Liver (tissue), 3 donors: ENCODE results near the gene KATNB1.

ENCODE experiments used
- EGR1 ChIP-seq, 2 donors: IDR thresholded peaks; 2 replicates each; pipeline ENCODE4 v1.6.1; 2016 to 2018; ENCODE audit warnings: antibody characterized with exemption in 2 of 2, low read depth in 2 of 2
- FOXA1 ChIP-seq: IDR thresholded peaks from 2 replicates; pipeline ENCODE4 v1.6.1; 2016; ENCODE audit warnings: antibody characterized with exemption
- GABPA ChIP-seq, 2 donors: IDR thresholded peaks in 1 of 2; conservative IDR thresholded peaks in 1 of 2; 2 replicates each; pipeline ENCODE4 v1.6.1; 2016; ENCODE audit warnings: antibody characterized with exemption in 2 of 2, mild to moderate bottlenecking in 1 of 2, moderate library complexity in 1 of 2
- HNF4G ChIP-seq: IDR thresholded peaks from 2 replicates; pipeline ENCODE4 v1.6.1; 2016; ENCODE audit warnings: antibody characterized with exemption
- JUND ChIP-seq, 2 donors: IDR thresholded peaks; 2 replicates each; pipeline ENCODE4 v1.6.1; 2016; ENCODE audit warnings: antibody characterized with exemption in 2 of 2
- RAD21 ChIP-seq, 2 donors: IDR thresholded peaks; 2 replicates each; pipeline ENCODE4 v1.6.1; 2016; ENCODE audit warnings: antibody characterized with exemption in 2 of 2, mild to moderate bottlenecking in 2 of 2
- RXRA ChIP-seq, 2 donors: IDR thresholded peaks; 2 replicates each; pipeline ENCODE4 v1.6.1; 2017 to 2018; ENCODE audit warnings: antibody characterized with exemption in 2 of 2, mild to moderate bottlenecking in 1 of 2
- SP1 ChIP-seq: IDR thresholded peaks from 2 replicates; pipeline ENCODE4 v1.6.1; 2018; ENCODE audit warnings: antibody characterized with exemption, mild to moderate bottlenecking
- TAF1 ChIP-seq: conservative IDR thresholded peaks from 2 replicates; pipeline ENCODE4 v1.6.1; 2016; ENCODE audit warnings: antibody characterized with exemption, mild to moderate bottlenecking
- YY1 ChIP-seq: IDR thresholded peaks from 2 replicates; pipeline ENCODE4 v1.6.1; 2016; ENCODE audit warnings: antibody characterized with exemption, mild to moderate bottlenecking
- TF ChIP-seq, protein P1 (sequence below): IDR thresholded peaks from 2 replicates; pipeline ENCODE4 v1.6.1; 2016; ENCODE audit warnings: antibody characterized with exemption
- TF ChIP-seq, protein P2 (sequence below): fragments of 150-350 bp; IDR thresholded peaks from 2 replicates; pipeline ENCODE4 v1.5.1; 2017; ENCODE audit warnings: improper control_type of control experiment, low read depth, low read length; ENCODE audit not compliant: missing input control
- TF ChIP-seq, protein P3 (sequence below): IDR thresholded peaks from 2 replicates; pipeline ENCODE4 v1.6.1; 2016; ENCODE audit warnings: antibody characterized with exemption, mild to moderate bottlenecking
- TF ChIP-seq, protein P4 (sequence below): IDR thresholded peaks from 2 replicates; pipeline ENCODE4 v1.6.1; 2016; ENCODE audit warnings: antibody characterized with exemption
- donor health status: healthy.
- donor health status: healthy.

DNA sequence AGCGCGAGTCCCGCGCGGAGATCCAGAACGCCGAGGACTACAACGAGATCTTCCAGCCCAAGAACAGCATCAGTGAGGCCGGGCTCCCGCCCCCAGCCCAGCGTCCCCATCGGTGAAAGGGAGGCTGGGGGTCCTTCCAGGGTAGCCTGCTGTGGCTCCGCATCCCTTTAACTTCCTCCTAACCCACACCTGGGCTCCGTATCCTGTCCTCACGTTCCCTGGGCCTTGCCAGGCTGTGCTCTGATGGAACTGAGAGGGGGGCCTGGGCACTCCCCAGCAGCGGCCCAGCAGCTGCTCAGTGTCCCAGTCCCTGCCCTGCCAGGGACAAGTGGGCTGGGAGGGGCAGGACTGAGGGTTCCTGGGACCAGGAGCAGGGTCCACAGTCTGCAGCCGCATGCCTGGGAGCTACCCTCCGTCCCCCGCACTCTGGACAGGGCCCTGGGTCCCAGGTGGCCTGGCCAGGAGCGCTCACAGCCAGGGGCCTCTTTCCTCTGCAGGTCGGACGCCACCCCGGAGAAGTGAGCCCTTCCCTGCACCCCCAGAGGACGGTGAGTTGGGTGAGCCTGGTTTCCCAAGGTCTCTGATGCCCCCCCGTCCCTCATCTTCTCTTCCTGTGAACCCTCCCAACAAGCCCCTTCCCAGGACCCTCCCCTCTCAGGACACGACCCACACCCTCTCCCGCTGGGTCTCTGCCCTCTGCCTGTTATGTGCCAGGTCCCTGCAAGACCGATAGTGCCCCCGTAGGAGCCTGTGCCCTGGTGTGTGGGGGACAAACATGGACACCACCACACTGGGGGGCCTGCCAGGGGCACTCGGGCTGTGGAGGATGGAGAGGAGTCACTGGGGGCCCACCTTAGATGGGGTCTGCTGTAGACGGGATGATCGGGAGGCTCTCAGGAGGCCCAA is 18.1 kb downstream of the KATNB1 start:
- TF ChIP-seq, protein P1, sequence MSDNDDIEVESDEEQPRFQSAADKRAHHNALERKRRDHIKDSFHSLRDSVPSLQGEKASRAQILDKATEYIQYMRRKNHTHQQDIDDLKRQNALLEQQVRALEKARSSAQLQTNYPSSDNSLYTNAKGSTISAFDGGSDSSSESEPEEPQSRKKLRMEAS: no peak
- TF ChIP-seq RXRA (IDR thresholded peaks at IDR 0.05): no peak
- TF ChIP-seq, protein P2, sequence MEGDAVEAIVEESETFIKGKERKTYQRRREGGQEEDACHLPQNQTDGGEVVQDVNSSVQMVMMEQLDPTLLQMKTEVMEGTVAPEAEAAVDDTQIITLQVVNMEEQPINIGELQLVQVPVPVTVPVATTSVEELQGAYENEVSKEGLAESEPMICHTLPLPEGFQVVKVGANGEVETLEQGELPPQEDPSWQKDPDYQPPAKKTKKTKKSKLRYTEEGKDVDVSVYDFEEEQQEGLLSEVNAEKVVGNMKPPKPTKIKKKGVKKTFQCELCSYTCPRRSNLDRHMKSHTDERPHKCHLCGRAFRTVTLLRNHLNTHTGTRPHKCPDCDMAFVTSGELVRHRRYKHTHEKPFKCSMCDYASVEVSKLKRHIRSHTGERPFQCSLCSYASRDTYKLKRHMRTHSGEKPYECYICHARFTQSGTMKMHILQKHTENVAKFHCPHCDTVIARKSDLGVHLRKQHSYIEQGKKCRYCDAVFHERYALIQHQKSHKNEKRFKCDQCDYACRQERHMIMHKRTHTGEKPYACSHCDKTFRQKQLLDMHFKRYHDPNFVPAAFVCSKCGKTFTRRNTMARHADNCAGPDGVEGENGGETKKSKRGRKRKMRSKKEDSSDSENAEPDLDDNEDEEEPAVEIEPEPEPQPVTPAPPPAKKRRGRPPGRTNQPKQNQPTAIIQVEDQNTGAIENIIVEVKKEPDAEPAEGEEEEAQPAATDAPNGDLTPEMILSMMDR: no peak
- no peak for TF ChIP-seq FOXA1
- TF ChIP-seq EGR1 (IDR thresholded peaks at IDR 0.05; ENCODE audit: low read depth in 2 of 2): no peak
- TF ChIP-seq YY1: no peak
- TF ChIP-seq HNF4G: no peak
- no peak for TF ChIP-seq GABPA (IDR thresholded peaks at IDR 0.05 in 1 of 2, conservative IDR thresholded peaks at IDR 0.05 in 1 of 2)
- TF ChIP-seq RAD21 (IDR thresholded peaks at IDR 0.05): no peak
- TF ChIP-seq, protein P3, sequence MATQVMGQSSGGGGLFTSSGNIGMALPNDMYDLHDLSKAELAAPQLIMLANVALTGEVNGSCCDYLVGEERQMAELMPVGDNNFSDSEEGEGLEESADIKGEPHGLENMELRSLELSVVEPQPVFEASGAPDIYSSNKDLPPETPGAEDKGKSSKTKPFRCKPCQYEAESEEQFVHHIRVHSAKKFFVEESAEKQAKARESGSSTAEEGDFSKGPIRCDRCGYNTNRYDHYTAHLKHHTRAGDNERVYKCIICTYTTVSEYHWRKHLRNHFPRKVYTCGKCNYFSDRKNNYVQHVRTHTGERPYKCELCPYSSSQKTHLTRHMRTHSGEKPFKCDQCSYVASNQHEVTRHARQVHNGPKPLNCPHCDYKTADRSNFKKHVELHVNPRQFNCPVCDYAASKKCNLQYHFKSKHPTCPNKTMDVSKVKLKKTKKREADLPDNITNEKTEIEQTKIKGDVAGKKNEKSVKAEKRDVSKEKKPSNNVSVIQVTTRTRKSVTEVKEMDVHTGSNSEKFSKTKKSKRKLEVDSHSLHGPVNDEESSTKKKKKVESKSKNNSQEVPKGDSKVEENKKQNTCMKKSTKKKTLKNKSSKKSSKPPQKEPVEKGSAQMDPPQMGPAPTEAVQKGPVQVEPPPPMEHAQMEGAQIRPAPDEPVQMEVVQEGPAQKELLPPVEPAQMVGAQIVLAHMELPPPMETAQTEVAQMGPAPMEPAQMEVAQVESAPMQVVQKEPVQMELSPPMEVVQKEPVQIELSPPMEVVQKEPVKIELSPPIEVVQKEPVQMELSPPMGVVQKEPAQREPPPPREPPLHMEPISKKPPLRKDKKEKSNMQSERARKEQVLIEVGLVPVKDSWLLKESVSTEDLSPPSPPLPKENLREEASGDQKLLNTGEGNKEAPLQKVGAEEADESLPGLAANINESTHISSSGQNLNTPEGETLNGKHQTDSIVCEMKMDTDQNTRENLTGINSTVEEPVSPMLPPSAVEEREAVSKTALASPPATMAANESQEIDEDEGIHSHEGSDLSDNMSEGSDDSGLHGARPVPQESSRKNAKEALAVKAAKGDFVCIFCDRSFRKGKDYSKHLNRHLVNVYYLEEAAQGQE: no peak
- TF ChIP-seq JUND (IDR thresholded peaks at IDR 0.05): no peak
- TF ChIP-seq, protein P4, sequence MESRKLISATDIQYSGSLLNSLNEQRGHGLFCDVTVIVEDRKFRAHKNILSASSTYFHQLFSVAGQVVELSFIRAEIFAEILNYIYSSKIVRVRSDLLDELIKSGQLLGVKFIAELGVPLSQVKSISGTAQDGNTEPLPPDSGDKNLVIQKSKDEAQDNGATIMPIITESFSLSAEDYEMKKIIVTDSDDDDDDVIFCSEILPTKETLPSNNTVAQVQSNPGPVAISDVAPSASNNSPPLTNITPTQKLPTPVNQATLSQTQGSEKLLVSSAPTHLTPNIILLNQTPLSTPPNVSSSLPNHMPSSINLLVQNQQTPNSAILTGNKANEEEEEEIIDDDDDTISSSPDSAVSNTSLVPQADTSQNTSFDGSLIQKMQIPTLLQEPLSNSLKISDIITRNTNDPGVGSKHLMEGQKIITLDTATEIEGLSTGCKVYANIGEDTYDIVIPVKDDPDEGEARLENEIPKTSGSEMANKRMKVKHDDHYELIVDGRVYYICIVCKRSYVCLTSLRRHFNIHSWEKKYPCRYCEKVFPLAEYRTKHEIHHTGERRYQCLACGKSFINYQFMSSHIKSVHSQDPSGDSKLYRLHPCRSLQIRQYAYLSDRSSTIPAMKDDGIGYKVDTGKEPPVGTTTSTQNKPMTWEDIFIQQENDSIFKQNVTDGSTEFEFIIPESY: no peak
- no peak for TF ChIP-seq TAF1
- TF ChIP-seq SP1: no peak
